GM21423 (cell line): ENCODE results near the gene BDKRB1.
"Not testable (repeated sequence)": the region's sequence is repeated elsewhere in the genome, so short reads cannot be mapped to it uniquely, and the experiment has no call there.

Source experiments
- ATAC-seq: cut with Tn5 transposase; IDR thresholded peaks from one replicate; pipeline ENCODE4 v1.9.1; 2021; ENCODE audit warnings: mild to moderate bottlenecking, moderate library complexity; ENCODE audit not compliant: unreplicated experiment

The BDKRB1 gene

DNA sequence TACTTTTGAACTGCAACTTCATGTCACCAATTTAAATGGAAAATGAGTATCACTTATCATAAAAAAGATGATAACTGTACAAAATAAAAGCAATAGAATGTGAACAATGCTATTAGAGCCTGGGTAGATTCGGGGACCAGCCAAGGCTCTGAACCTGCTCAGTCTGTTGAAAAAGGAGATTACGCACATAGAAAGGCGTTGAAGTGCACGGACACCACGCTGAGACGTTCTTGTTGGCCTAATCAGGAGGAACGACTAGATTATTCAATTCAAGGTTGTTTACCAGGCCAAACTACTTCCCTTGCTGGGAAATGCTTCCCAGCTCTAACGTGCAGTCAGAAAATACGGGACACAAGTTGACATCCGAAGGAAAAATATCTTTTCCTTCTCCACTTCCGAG, 23.5 kb upstream of the BDKRB1 start:
- ATAC-seq, result no peak

DNA sequence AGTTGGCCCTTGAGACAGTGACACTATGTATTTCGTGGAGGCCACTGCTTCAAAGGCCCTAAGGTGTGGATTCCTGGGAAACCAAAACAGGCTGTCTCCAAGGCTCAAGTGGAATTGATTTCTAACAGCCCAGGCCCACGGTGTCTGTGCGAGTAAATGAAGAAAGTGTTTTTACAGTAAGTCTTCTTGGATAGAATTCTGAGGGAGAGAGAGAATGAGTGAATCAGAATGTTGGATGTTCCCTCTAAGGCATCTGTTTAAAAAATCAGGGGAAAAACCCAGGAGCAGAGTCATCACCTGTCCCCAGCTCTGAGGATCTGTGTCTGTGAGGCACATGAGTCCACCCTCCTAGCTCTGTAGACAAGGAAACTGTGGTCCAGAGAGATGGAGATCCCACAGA, 22.3 kb upstream of the BDKRB1 start:
- no peak for ATAC-seq

- ATAC-seq, result no peak
These were observed 20.6 kb upstream of the BDKRB1 start for GRCh38 chr14:96235426-96235825.

- ATAC-seq, result no peak
These were observed 18.4 kb upstream of the BDKRB1 start for GRCh38 chr14:96237641-96238040.

- no peak for ATAC-seq
These were observed 17.2 kb upstream of the BDKRB1 start for GRCh38 chr14:96238676-96239265.

- ATAC-seq, result no peak
These were observed 16.3 kb upstream of the BDKRB1 start for GRCh38 chr14:96239711-96240141.

- no peak for ATAC-seq
These were observed 15.4 kb upstream of the BDKRB1 start for GRCh38 chr14:96240641-96241040.

DNA sequence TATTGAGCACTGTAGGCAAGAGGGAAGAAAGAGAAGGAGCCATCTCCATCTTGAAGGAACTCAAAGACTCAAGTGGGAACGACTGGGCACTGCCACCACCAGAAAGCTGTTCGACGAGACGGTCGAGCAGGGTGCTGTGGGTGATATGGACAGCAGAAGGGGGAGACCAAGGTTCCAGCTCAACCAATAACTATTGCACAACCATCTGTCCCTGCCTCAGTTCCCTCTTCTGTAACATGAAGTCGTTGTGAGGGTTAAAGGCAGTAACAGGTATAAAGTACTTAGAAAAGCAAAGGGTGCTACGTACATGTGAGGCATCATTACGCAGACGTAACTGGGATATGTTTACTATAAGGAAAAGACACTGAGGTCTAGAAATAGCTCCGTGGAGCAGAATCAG, 13.9 kb upstream of the BDKRB1 start:
- ATAC-seq, result no peak

- no peak for ATAC-seq
These were observed 12.2 kb upstream of the BDKRB1 start for GRCh38 chr14:96243785-96244184.

- ATAC-seq, result not testable (repeated sequence)
These were observed 10.9 kb upstream of the BDKRB1 start for GRCh38 chr14:96245074-96245473.

DNA sequence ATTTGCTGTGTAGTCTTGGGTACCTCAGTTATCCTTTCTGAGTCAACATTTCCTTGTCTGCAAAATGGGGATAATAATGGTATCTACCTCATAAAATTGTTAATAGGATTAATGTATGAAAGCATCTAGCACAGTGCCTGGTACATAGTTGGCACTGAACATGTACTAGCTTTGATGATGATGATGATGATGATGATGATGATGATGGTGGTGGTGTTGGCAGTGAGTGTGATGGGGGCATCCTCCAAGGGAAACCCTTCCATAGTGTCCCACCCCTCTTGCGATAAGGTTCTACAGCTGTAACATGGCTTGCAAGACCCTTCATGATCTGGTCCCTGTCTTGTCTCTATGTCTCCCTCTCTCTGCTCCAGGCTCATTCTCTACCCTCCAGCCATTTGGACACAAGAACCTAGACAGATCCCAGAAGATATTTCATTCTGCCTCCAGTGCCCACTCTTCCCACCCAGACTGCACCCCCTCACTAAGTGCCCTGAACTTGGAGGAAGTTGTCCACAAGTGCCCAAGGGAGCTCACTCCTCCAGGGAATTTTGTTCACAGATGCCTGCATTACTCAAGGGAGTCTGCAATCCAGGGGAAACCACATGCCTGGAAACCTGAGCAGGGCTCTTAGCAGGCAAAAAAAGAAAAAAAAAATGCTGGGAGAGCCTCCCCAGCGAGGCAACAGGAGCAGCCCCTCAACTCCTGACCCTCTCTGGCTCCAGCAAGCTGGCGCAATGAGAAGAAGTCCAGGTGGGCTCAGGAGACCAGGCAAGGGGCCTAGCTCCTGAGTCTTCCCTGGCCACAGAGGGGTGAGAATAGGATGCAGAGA, 10.1 kb upstream of the BDKRB1 start:
- no peak for ATAC-seq

DNA sequence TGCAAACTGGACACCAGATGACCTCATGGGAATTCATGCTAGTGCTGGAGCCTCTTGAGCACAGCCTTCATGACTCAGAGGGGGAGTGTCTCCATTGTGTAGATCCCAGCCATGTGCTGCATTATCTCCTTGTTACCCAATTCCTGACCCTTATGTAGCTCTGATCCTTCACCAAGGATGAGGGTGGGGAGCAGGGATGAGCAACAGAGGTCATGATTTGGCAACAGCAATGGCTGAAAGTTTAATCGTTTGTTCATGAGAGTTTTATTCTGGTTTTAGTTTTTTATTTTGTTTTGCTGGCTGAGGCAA, 9.5 kb upstream of the BDKRB1 start:
- no peak for ATAC-seq

GRCh38 chr14:96247031-96247430, 9.0 kb upstream of the BDKRB1 start:
- no peak for ATAC-seq

DNA sequence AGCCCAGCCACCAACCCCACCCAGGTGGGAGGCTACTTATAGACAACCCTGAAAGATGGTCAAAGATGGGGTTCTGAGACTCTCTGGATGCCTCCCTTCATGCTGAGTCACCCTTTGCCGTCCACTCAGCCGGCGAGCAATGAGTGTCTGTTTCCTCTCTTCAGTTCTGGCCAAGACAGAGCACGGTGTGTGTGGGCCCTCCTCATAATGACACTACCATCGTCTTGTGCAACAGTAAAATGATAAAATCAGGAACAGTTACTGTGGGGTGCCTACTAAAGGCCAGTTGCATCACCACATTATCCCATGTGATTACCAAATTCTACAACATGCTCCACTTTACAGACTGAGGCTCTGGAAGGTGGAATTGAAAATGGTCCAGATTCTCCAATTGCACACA, 7.0 kb upstream of the BDKRB1 start:
- ATAC-seq, result no peak

DNA sequence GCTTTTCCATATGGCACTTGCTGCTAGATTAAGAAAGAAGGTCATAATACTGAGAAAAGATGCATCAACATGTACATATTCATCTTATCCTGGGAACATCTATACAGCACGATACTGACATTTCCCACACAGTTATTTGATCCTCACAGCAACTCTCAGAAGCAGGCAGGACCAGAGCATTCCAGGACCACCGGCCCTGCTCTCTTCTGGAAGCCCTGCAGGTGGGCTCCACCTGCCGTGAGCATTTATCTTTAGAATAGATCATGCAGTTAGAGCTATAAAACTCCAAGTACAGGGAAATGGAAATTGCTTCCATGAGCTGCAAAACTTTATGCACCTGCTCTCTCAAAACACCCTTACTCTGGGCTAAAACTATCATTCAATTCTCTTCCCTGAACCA, 5.5 kb upstream of the BDKRB1 start:
- ATAC-seq, result no peak

- ATAC-seq, result no peak
These were observed 4.3 kb upstream of the BDKRB1 start for GRCh38 chr14:96251656-96252155.

DNA sequence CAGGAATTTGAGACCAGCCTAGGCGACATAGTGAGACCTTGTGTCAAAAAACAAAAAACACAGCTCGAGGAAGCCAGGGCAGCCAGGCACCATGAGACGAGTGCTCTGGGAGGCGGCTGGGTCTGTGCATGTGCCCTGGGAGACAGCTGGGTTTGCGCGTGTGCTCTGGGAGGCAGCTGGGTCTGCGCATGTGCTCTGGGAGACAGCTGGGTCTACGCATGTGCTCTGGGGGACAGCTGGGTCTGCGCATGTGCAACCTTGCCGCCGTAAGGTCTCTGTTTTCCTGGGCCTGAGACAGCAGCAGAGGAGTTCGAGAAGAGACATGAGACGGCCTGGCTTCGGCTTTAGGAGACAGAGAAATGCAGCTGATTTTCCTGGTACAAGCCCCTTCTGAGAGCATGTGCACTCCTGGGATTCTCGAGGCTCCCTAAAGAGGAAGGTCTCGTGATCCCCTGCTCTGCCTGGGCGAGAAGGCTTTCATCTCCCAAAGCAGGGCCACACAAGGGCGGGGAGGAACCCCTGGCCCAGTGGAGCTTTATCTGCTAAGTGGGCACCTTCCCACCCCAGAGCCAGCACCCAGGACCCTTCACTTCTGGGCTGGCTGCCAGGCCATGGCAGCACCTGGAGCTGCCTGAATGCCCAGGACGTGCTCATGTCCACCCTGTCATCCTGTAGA, 3.5 kb upstream of the BDKRB1 start:
- ATAC-seq, result no peak

DNA sequence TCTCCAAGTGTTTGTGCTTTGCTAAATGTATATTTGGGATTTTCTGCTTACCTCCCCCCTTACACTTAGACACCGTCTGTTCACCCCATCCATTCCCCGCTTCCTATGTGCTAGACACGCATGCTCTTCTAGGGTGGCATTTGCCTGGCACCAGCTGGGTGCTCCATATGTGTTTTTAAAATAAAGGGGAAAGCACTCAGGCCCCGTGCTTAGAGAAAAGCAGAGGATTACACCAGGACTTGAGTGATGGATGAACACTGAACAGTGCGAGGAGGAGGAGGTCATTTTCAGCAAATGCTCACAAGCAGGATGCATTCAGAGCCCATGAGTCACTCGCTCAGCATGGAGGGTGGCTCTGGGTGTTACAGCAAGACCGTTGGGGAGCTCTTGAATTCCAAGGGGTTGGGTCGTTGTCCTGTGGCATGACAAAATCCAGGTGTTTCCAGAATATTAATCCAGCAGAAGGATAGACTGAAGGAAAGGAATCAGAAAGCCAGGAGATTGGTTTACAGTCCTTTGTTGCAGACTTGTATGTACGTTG, 2.9 kb upstream of the BDKRB1 start:
- no peak for ATAC-seq

GRCh38 chr14:96254687-96255086, 1.3 kb upstream of the BDKRB1 start:
- no peak for ATAC-seq

DNA sequence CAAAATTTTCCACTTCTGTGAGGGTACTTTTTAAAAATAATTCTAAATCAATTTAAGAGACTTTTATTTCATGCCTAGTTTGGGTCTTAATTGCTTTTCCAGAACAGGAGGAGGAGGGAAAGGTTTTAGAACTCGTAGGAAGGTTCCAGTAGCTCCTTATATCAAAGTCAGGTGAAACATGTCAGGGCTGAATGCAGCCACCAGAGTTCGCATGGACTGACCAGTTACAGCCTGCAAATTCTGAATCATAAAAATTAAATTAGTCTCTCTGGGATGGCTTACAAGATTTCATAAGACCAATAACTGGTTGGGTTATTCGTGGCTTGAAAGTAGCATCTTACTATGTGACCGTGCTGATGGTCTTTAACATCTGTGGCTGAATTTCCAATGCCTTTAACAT, 397 bp downstream of the BDKRB1 start:
- ATAC-seq, result no peak

GRCh38 chr14:96257056-96257455, 1.0 kb downstream of the BDKRB1 start:
- no peak for ATAC-seq

DNA sequence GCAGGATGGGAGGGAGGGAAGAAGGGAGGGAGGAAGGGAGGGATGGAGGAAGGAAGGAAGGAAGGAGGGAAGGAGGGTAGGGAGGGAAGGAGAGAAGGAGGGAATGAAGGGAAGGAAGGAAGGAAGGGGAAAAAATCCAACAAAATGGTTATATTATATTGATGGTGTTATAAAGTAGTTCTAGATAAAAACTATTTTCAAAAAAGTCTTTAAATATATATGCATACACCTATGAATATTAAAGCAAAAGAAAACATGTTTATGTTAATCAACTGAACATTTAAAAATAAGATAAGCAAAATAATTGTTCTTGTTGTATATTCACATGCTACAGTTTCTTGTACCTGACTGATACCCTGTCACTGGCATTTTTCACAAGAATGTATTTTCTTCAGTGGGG, 1.9 kb downstream of the BDKRB1 start:
- ATAC-seq, result no peak
